HG02938 (cell line): ENCODE data around the gene EXOC7.

ENCODE experiments used
- ATAC-seq: cut with Tn5 transposase; IDR thresholded peaks from one replicate; pipeline ENCODE4 v1.9.1; 2021; ENCODE audit warnings: mild to moderate bottlenecking, moderate library complexity; ENCODE audit not compliant: unreplicated experiment

Gene EXOC7

GRCh38 chr17:76138896-76139752, 35.5 kb upstream of the EXOC7 start:
- no peak for ATAC-seq

DNA sequence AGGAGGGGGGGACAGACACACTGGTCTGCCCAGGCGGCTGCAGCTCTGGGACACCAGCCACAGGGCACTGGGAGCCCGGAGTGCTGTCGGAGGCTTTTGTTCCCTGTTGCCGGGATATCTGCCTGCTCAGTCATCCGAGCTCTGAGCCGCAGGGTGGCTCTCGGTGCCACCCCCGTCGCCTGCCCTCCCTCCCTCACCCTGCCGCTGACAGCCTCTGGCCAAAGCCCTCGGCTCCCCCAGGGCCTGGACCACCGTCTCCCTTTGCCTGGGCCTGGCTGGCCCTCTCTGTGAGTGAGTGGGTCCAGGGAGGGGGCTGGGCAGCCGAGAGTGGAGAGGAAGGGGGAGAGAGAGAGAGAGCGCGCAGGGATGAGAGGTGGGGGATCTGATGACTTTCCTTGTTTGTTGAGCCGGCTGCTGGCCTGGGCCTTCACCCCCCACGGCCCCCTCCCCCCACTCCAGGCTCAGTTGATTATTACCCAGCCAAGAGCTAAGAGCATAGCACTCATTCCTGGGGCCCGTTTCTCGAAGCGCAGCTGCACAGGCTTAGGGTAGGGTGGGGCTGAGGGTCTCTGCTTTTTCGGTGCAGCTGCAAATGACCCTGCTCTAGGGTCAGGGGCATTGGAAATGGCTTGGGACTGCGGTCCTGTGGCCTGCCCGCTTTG, 34.8 kb upstream of the EXOC7 start:
- no peak for ATAC-seq

DNA sequence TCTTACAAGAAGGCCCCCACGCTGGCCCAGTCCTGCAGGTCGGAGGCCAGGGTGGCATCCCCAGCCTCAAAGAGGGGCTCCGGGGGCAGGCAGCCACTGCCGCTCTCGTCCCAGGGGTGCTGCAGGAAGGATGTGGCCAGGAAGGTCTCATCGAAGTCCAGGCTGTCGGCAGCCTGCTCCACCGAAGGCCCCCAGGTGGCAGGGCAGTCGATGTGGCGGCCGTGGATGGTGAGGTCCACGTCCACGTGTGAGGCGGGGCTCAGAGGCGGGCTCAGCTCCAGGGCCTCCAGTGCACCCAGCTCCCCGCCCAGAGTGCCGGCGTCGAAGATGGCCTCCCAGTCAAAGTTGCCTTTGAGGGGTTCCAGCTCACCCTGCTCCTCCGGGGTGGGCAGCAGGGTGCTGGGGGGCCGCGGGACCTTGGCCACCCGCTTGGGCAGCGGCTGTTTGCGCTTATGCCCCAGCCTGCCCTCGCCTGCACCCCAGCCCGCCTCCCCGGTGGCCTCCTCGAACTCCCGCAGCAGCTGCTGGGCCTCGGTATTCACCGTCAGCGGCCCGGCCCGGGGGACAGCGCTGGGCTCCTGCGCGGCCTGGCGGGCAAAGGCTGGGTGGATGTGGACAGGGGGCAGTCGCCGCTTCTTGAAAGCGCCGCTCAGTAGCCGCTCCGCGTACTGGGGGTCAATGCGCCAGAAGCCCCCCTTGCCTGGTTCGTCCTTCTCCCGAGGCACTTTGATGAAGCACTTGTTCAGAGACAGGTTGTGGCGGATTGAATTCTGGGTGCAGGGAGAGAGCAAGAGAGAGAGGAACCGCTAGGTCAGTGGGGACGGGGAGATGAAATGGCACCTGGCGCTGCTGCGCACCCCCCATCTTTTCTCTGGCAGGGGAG, 34.0 kb upstream of the EXOC7 start:
- no peak for ATAC-seq

- ATAC-seq: no peak
Observed at GRCh38 chr17:76137001-76137350, 33.4 kb upstream of the EXOC7 start.

- ATAC-seq: no peak
Observed at GRCh38 chr17:76136276-76137000, 32.9 kb upstream of the EXOC7 start.

GRCh38 chr17:76135810-76136188, 32.2 kb upstream of the EXOC7 start:
- ATAC-seq: no peak

GRCh38 chr17:76134911-76135809, 31.6 kb upstream of the EXOC7 start:
- ATAC-seq: no peak

- ATAC-seq: no peak
Observed at GRCh38 chr17:76132574-76133338, 29.2 kb upstream of the EXOC7 start.

DNA sequence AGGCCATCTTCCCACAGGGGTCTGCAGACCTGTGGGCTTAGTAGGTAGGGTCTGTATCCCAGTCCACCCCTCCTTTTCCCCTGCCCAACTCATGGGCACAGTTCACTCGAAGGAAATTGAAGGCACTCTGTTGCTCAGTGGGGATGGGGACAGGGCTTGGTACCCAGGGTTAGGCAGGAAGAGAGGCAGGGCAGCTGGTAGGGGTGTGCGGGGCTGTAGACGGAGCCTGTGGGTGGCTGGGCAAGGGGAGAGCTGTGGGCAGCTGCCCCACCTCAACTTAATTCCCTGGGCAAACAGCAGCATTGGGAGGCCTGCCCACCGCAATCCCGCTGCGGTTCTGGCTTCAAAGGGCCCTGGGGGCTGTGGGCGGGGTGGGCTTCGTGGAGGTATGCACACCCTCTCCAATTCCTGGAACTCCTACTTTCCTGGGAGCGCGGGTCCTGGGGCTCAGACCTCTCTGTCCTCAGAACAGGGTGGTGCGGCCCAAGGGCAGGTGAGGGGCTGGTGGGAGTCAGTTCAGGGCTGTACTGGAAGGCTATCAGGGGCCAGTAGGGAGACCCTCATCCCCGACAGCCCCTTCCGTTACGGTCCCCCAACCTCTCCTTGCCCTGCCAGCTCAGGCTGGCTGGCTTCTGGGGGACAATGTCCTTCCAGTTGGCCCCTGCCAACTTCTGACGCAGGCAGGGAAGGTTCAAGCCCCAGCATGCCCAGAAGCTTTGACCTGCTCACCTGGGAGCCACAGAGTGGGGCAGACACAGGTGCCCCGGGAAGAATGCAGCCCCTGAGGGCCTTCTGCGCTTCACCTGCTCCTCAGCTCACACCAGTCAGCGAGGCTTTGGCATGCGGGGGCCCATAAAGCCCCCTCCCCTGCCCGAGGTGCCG, 28.3 kb upstream of the EXOC7 start:
- no peak for ATAC-seq

GRCh38 chr17:76131051-76131691, 27.6 kb upstream of the EXOC7 start:
- ATAC-seq: no peak

DNA sequence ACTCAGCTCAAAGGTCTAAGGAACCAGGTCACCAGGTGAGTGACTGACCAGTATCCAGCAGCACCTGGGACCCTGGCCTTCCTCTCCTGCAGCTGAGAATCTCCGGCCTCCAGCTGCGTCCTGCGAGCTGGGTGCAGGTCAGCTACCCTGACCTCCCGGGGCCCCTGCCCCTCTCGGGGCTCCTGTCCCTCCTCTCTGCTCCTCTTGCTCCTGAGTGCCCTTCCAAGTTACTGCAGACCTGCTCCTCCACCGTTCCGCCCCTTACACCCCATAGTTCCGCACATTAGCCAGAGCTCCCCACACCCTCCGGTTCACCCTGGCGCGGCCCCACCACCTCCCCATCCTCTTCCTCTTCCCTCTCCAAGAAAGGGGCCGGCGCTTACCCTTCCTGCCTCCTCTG, 26.9 kb upstream of the EXOC7 start:
- ATAC-seq: no peak

DNA sequence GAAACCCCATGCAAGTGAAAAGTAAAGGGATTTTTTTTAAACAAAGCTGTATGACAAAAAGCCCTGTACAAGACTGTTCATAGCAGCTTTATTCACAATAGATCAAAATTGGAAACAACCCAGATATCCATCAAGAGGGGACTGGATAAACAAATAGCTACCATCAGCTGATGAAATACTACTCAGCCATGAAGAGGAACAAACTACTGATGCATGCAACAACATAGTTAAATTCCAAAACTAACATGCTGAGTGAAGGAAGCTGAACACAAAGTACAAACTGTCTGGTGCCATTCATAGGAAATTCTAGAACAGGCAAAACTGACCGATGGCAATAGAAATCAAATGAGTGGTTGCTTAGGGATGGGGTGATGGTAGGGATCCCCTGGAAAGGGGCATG, 22.3 kb upstream of the EXOC7 start:
- no peak for ATAC-seq

GRCh38 chr17:76125391-76125675, 21.7 kb upstream of the EXOC7 start:
- no peak for ATAC-seq

DNA sequence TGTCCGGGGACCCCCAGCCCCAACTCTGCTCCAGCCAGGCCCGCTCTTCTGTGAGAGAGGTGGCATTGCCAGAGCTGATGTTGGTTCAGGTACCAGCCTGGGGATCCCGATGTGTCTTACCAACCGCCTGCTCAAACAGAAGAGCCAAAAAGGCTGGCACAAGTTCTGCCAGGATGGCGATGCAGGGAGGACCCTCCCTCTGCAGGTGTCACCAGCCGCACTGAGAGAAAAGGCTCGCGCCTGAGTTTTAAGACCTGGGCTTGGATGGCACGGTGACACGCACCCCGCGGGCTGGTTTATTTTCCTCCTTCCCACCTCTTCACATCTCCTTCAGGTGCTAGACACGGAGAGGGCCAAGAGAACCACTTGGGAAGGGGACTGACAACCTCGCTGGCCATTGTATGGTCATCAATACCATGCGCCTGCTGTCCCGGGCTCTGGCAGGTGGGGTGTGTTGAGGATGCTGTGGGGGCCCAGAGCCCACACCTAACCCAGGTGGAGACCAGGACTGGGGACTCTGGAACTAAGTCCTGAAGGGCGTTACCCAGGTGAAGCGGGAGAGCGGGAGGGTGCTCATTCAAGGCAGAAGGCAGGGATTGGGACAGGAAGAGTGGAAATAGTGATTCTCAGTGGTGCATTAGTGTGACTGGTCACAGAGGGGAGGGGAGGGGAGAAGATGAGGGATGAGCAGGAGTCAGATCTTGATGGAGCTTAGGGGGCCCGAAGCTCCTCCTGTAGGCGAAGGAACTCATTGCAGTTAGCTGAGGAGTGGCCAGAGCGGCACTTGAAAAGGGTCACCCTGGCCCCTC, 21.2 kb upstream of the EXOC7 start:
- no peak for ATAC-seq

GRCh38 chr17:76123749-76124581, 20.4 kb upstream of the EXOC7 start:
- no peak for ATAC-seq

DNA sequence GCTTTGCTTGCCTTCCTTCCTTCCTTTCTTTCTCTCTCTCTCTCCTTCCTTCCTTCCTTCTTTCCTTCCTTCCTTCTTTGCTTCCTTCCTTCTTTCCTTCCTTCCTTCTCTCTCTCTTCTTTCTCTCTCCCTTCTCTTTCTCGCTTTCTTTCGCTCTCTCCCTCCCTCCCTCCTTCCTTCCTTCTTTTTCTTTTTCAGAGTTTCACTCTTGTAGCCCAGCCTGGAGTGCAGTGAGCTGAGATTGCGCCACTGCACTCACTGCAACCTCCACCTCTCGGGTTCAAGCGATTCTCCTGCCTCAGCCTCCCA, 19.6 kb upstream of the EXOC7 start:
- no peak for ATAC-seq
